Thyroid gland (tissue), 4 donors: ENCODE data around the gene DENND1B. TPM values are rescaled to one million over a fixed set of nuclear protein-coding genes. Genes with fewer than 3 reads are reported as not detected.

ENCODE experiments used
- DNase-seq, 2 donors: peaks; one replicate each; pipeline ENCODE4 v3.0.0-alpha.2; 2019
- H3K27ac ChIP-seq, 3 donors: fragments of 200-600 bp; sonication (generic); 1 replicate in 2 of 3; 2 replicates in 1 of 3; pipeline ENCODE4 v1.5.1; 2016 to 2019; ENCODE audit warnings: mild to moderate bottlenecking in 1 of 3, moderate library complexity in 1 of 3
- H3K27me3 ChIP-seq: fragments of 200-600 bp; sonication (generic); one replicate; pipeline ENCODE4 v1.5.1; 2019
- H3K36me3 ChIP-seq, 2 donors: fragments of 200-600 bp; sonication (generic); one replicate each; pipeline ENCODE4 v1.5.1; 2016 to 2019
- H3K4me1 ChIP-seq, 2 donors: fragments of 200-600 bp; sonication (generic); one replicate each; pipeline ENCODE4 v1.5.1; 2017 to 2019
- H3K4me3 ChIP-seq, 3 donors: fragments of 200-600 bp; sonication (generic); replicated peaks in 1 of 3; 1 replicate in 2 of 3; 2 replicates in 1 of 3; pipeline ENCODE4 v1.5.1; 2016; ENCODE audit warnings: mild to moderate bottlenecking in 1 of 3
- H3K9me3 ChIP-seq: fragments of 200-600 bp; sonication (generic); one replicate; pipeline ENCODE4 v1.5.1; 2017
- POLR2A ChIP-seq, 2 donors: fragments of 450-650 bp; IDR thresholded peaks; one replicate each; pipeline ENCODE4 v1.6.1; 2017; ENCODE audit warnings: antibody characterized with exemption in 2 of 2, mild to moderate bottlenecking in 2 of 2, moderate library complexity in 1 of 2
- WGBS, 2 donors: methylation state at CpG; one replicate each; pipeline ENCODE4 v1.1.5; 2017; 5-methylcytosine and 5-hydroxymethylcytosine counted together
- intact Hi-C: fragments of 100-400 bp; cut with DNase I; formaldehyde crosslinking; loops from one replicate; pipeline ENCODE4 v1.15.1; 2023
- small RNA-seq: library from RNA; depleted of rRNA; stranded (forward); fragments of <200 nt; gene quantifications from one replicate; pipeline ENCODE3, GENCODE V24; 2016
- total RNA-seq, 4 donors: library from RNA; depleted of rRNA; stranded (reverse); fragments of >200 nt; gene quantifications; one replicate each; pipeline ENCODE4 v1.2.3, GENCODE V29; 2016
- TF ChIP-seq, protein P1 (sequence below), 6 experiments: fragments of 200-600 bp in 3 of 6; fragments of 450-650 bp in 3 of 6; sonication (generic) in 3 of 6; IDR thresholded peaks; one replicate each; pipeline ENCODE4 v1.5.1; 2016 to 2019; ENCODE audit warnings: antibody characterized with exemption in 6 of 6, mild to moderate bottlenecking in 2 of 6, inconsistent platforms in 1 of 6, moderate library complexity in 1 of 6

DENND1B gene
- total RNA-seq, 4 donors from 2014 or later: 17.5 to 32.3 (median 27.8) TPM

GRCh38 chr1:197465528-197466327 lies 309.6 kb downstream of the DENND1B start:
- no peak overlapping the region for H3K27ac ChIP-seq
- intact Hi-C loops: no loop called here
- H3K36me3 ChIP-seq: no peaks in the 10 kb centered on the region
- H3K4me1 ChIP-seq: peaks cover 6 to 29% of the 10 kb centered on the region in 2 donors
- no peaks in the 10 kb centered on the region for H3K27me3 ChIP-seq
- DNase-seq: no peak
- WGBS, 2 donors: 91 to 96% methylated on average over 3 of the region's 3 CpGs
- no peak for TF ChIP-seq POLR2A (IDR thresholded peaks at IDR 0.05)
- TF ChIP-seq, protein P1, sequence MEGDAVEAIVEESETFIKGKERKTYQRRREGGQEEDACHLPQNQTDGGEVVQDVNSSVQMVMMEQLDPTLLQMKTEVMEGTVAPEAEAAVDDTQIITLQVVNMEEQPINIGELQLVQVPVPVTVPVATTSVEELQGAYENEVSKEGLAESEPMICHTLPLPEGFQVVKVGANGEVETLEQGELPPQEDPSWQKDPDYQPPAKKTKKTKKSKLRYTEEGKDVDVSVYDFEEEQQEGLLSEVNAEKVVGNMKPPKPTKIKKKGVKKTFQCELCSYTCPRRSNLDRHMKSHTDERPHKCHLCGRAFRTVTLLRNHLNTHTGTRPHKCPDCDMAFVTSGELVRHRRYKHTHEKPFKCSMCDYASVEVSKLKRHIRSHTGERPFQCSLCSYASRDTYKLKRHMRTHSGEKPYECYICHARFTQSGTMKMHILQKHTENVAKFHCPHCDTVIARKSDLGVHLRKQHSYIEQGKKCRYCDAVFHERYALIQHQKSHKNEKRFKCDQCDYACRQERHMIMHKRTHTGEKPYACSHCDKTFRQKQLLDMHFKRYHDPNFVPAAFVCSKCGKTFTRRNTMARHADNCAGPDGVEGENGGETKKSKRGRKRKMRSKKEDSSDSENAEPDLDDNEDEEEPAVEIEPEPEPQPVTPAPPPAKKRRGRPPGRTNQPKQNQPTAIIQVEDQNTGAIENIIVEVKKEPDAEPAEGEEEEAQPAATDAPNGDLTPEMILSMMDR (IDR thresholded peaks at IDR 0.05): no peak
- H3K9me3 ChIP-seq: no peaks in the 10 kb centered on the region
- no peak overlapping the region for H3K4me3 ChIP-seq

DNA sequence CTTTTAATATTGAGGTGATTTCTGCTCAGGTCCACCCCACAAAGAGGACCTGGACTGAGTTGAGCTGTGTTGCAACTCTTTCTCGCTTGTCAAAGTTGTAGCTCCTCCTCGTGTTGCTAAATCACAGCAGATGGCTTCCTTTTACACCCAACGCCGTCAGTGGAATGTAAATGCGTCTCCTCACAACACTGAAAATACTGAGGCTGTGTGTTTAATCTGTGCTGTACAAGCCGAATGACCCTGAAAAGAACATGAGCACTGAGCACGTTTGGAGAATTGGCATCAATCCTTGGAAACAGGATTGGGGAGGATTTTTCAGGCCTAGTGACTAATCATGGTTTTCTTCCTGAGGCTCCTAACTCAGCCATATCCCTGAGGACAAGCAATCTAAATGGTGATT lies 311.2 kb downstream of the DENND1B start:
- H3K4me1 ChIP-seq: peaks cover 6 to 23% of the 10 kb centered on the region in 2 donors
- 8 to 18% methylated on average over 7 of the region's 7 CpGs for WGBS, 2 donors
- no peaks in the 10 kb centered on the region for H3K9me3 ChIP-seq
- H3K4me3 ChIP-seq: no peak overlapping the region
- intact Hi-C loops: no loop called here
- H3K27ac ChIP-seq: peak overlapping the region; percentile 10 to 64 (median 63)
- TF ChIP-seq, protein P1 (IDR thresholded peaks at IDR 0.05): no peak
- TF ChIP-seq POLR2A (IDR thresholded peaks at IDR 0.05): no peak
- no peaks in the 10 kb centered on the region for H3K27me3 ChIP-seq
- peak in 1 of 2 donors; percentile 37 for DNase-seq
- H3K36me3 ChIP-seq: no peaks in the 10 kb centered on the region

- no peaks in the 10 kb centered on the region for H3K9me3 ChIP-seq
- H3K27me3 ChIP-seq: no peaks in the 10 kb centered on the region
- no peaks in the 10 kb centered on the region for H3K36me3 ChIP-seq
- H3K4me1 ChIP-seq: peaks cover 6 to 15% of the 10 kb centered on the region in 2 donors
- no peak for DNase-seq
- H3K27ac ChIP-seq: peak overlapping the region; percentile 10 to 64 (median 63)
- TF ChIP-seq, protein P1 (IDR thresholded peaks at IDR 0.05): no peak
- no peak for TF ChIP-seq POLR2A (IDR thresholded peaks at IDR 0.05)
- intact Hi-C loops: no loop called here
- H3K4me3 ChIP-seq: no peak overlapping the region
Observed at GRCh38 chr1:197463142-197463541, 312.1 kb downstream of the DENND1B start.

DNA sequence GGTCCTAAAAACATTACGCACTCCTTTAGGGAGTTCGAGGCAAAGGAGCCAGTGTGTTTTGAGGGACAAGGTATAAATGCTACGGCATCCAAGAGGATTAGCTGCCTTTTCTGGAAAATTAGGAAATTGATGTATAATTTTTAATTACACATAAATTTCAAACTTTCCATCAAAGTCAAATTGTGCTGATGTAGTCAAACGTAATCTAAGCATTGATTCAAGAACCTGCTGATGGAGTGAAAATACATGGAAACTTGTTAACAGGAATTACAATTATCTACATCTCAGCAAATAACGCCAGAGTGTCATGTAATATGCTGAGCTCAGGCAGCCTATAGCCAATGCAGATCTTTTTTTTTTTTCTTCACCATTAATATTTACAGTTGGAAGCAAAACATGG lies 312.7 kb downstream of the DENND1B start:
- Histone ChIP-seq H3K9me3 (no peaks in the 10 kb centered on the region), H3K36me3 (no peaks in the 10 kb centered on the region)
- 90 to 92% methylated on average over 5 of the region's 5 CpGs for WGBS, 2 donors

More for the DNA sequence above, 312.7 kb downstream of the DENND1B start:
- intact Hi-C loops: no loop called here
- DNase-seq: no peak
- peaks cover 6 to 9% of the 10 kb centered on the region in 2 donors for H3K4me1 ChIP-seq
- no peaks in the 10 kb centered on the region for H3K27me3 ChIP-seq
- peak overlapping the region in 2 of 3 donors; percentile 58 to 63 for H3K27ac ChIP-seq
- TF ChIP-seq, protein P1 (IDR thresholded peaks at IDR 0.05): no peak
- TF ChIP-seq POLR2A (IDR thresholded peaks at IDR 0.05): no peak
- no peak overlapping the region for H3K4me3 ChIP-seq

Small RNA genes within 50 kb of the gene (small RNA-seq; reads per million reads assigned to genes)
- gene RF00019: not detected

Other genes with a start within 250 kb of the DENND1B start
- 10 to 100 TPM in 2 of 4 donors, 1 to 10 TPM in 1, not detected in 1; 7.1 to 11.6 (median 10.7) TPM for gene C1orf53, start 127.2 kb upstream of the DENND1B start, total RNA-seq
- not detected for gene LHX9, start 141.9 kb upstream of the DENND1B start, total RNA-seq